Nasal cavity respiratory epithelium epithelial cell of viscerocranial mucosa (primary cell): Measurements from ENCODE around the gene SERTAD3. TPM values are rescaled to one million over a fixed set of nuclear protein-coding genes. Genes with fewer than 3 reads are reported as not detected.

Source experiments
- total RNA-seq: library from RNA; depleted of rRNA; stranded (reverse); fragments of >200 nt; gene quantifications from 2 replicates; pipeline ENCODE4 v1.2.3, GENCODE V29; 2014

Gene SERTAD3, protein sequence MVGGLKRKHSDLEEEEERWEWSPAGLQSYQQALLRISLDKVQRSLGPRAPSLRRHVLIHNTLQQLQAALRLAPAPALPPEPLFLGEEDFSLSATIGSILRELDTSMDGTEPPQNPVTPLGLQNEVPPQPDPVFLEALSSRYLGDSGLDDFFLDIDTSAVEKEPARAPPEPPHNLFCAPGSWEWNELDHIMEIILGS
- 17.7 and 20.8 TPM in 2 replicates for total RNA-seq

DNA sequence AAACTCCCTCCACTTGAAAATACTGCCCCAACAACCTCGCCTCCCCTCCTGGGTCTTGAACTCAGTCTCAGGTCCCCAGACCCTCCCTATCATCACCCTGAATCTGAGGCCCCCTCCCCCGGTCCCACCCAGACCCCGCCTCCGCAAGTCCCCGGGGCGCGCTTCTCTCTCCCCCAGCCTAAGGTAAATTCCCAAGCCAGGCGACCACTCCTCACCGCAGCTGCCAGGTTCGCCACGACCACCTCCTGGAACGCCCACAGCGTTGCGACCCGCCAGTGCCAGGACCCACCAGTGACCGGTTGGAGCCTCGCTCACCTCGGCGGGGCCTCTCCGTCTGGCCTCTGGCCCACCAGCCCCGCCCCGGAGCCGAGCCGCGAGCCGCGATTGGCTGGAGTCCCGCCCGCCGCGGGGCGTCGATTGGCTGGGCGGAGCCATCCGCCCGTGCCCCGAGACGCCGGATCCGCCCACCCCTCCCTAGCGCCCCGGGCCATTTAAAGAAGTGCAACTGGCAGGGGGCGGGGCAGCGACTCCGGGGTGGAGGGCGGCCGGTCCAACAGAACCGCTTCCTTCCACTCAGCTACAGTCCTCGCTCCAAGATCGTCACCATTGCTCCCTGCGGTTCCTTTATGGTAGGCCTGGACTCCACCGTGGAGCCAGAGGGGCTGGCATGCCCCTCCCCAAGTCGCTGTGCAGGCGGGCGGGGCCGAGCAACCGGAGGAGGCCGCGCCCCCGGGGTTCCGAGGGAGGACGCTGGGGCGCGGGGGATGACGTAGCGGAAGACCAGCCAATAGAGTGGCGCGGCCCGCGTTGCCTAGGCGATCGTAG lies at the start of gene SERTAD3:
SERTAD3 (minus strand) TSS at position 336 of the 825 bp plus-strand sequence. CDS start 2,255 bp downstream, outside the sequence.

DNA sequence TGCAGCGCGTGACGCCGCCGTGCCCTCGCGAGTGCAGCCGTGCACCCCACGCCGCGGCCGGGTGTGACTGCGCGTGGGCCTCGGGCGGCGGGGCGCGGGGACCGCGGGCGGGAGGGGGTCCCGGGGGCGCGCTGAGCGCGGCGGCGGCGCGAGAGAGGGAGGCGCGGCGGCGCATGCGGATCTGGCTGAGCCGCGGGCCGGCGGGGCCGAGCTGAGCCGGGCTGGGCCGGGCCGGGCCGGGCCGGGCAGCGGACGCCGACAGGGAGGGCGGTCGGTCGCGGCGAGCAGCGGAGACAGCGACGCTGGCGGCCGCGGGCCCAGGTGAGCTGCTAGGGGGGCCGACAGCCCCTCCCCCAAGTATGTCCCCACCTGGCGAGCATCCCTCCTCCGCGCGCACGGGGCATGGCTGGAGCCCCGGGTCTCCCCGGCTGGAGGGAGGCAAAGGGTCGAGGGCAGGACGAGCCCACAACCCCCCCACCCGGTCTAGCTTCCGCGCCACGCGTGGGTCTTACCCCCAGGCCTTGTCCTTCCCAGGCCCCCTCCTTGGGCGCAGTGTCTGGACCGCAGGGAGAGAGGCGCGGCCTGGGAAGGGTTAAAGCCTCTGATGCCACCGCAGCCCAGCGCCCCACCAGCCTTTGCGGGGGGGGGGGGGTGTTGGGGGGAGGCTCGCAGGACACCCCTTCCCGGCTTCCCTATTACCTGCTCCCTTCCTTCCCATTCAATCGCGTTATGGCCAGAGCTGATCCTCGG lies 23.0 kb upstream of the SERTAD3 start, which contains the start of gene SPTBN4:
SPTBN4 (plus strand) TSS at position 17 of the 750 bp plus-strand sequence. CDS start 5,621 bp downstream, outside the sequence.

DNA sequence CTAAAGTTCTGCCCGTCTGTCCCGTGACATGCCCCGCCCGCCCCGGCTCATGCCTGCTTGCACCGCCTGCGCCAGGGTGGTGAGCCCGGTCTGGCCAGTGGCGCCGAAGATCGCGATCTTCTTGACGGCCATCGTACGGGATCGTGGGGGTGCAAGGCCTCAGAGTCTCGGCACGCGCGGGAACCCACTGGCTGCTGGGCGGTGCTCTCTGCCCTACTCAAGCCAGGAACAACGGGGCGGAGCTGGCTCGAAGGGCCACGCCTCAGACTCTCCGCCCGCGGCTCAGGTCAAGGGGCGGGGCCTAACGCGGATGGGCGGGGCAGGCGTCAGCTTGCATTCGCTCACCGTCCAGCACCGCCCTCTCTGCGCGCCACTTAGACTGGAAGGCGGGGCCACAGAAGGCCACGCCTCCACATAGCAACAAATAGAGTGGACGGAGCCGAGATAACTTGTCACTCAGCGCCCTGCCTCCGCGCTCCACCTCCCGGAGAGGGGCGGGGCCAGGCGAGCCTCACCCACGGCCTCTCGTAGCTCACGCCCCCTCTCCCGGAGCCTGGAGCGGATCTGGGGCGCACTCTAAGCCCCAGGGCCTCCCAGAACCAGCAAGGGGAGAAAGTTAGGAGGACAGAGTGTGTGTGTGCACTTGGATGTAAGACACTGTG lies 21.6 kb upstream of the SERTAD3 start, which contains the start of gene BLVRB:
BLVRB (minus strand) TSS at position 189 of the 662 bp plus-strand sequence; CDS start at position 132, 57 bp downstream.

DNA sequence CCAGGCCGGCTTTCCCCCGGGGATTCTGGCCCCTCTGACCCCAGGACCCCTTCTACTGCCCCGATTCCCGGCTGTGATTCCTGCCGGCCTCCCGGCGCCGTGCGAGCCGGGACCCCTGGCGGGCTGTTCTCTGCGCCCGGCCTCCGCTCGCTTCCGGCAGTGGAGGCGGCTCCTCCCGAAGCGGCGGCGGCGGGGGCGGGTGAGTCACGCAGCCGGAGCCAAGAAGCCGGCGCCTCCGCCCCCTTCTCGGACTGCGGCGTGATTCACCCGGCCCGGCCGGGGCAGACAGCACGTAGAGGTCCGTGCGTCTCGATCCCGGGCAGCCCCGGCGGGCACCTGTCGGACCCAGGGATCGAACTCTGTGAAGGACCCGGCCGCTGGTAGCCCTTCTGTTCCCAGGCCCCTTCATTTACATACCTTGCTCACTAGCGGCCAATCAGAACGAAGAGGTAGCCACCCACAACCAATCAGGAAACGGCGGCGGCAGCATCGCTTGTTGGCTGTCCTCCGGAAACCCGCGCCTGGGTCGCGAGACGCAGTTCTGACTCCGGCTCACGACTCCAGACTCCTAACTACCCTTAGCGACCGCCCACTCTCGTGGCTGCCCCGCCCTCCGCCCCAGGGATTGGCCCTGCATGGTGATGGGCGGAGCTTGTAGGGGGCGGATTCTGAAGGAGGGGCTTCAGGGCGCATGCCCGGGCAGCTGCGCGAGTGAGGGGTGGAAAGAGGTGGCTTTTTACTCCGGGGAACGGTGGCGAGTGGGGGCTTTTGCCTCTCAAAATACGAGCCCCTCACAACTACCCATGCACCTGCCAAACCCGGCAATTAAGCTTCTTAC lies 18.5 kb downstream of the SERTAD3 start, which contains the start of gene SERTAD1:
SERTAD1 (minus strand) TSS at position 543 of the 838 bp plus-strand sequence. CDS start 2,446 bp downstream, outside the sequence.

DNA sequence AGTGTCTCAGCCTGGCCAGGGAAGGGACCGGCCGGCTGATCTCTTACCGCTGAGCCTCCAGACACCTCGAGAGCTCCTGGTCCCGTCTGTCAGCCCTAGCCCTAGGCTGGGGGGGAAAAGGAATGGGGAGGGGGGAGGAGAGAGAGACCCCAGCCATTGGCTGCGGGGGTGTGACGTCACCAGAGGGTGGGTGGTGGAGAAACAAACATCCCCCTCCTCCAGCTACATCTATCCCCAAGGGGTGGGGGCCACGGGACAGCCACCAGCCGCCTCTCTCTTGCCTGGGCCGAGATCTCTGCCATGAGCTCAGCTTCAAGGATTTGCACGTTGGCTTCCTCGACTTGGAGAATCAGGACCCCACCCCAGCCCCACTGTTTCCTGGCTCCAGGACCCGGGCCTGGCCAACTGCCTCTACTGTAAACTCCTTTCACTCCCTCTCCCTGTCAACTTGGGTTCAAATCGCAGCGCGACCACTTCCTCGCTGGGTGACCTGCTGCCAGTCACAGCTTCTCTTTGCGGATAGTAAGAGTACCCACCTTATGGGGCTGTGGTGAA lies 30.8 kb downstream of the SERTAD3 start, which contains the start of gene PRX:
PRX (minus strand) TSS at position 88 of the 555 bp plus-strand sequence. CDS start 5,446 bp downstream, outside the sequence.

Other genes with a start within 250 kb of the SERTAD3 start
- gene TTC9B, start 226.0 kb downstream of the SERTAD3 start, total RNA-seq = under 0.01 TPM in 1 of 2 replicates, not detected in the other
- under 0.01 and 0.07 TPM in 2 replicates for gene CCNP, start 217.6 kb downstream of the SERTAD3 start, total RNA-seq
- 58.1 and 79.5 TPM in 2 replicates for gene AKT2, start 159.0 kb downstream of the SERTAD3 start, total RNA-seq
- gene C19orf47, start 95.9 kb downstream of the SERTAD3 start, total RNA-seq = 5.8 and 10.4 TPM in 2 replicates
- gene PLD3, start 95.6 kb downstream of the SERTAD3 start, total RNA-seq = 196 and 385 TPM in 2 replicates
- under 0.01 and 0.07 TPM in 2 replicates for gene HIPK4, start 54.2 kb downstream of the SERTAD3 start, total RNA-seq
- gene PRX, start 31.0 kb downstream of the SERTAD3 start, total RNA-seq = 1.4 and 2.6 TPM in 2 replicates
- 22.6 and 31.1 TPM in 2 replicates for gene SERTAD1, start 18.3 kb downstream of the SERTAD3 start, total RNA-seq
- 178 and 418 TPM in 2 replicates for gene BLVRB, start 21.4 kb upstream of the SERTAD3 start, total RNA-seq
- gene SPTBN4, start 22.7 kb upstream of the SERTAD3 start, total RNA-seq = 0.36 and 1.4 TPM in 2 replicates
- gene SHKBP1, start 132.5 kb upstream of the SERTAD3 start, total RNA-seq = 55.9 and 57.1 TPM in 2 replicates
- 20.2 and 75.8 TPM in 2 replicates for gene LTBP4, start 157.0 kb upstream of the SERTAD3 start, total RNA-seq
- gene NUMBL, start 246.3 kb upstream of the SERTAD3 start, total RNA-seq = 6.8 and 24.3 TPM in 2 replicates